Left ventricle myocardium inferior (tissue), 1 donor: Measurements from ENCODE around the gene GPX3. TPM values are rescaled to one million over a fixed set of nuclear protein-coding genes. Genes with fewer than 3 reads are reported as not detected.
A peak's percentile ranks its signal among the peaks of the same experiment; 100 is the strongest.

Experiments used
- DNase-seq: peaks from one replicate; pipeline ENCODE4 v3.0.0-alpha.2; 2020
- H3K27ac ChIP-seq: fragments of 200-600 bp; replicated peaks from 2 replicates; pipeline ENCODE4 v1.8.0; 2021
- H3K27me3 ChIP-seq: fragments of 200-600 bp; 2 replicates; pipeline ENCODE4 v1.8.0; 2021; ENCODE audit warnings: low read depth
- H3K36me3 ChIP-seq: fragments of 200-600 bp; 2 replicates; pipeline ENCODE4 v1.8.0; 2021
- H3K4me1 ChIP-seq: fragments of 200-600 bp; 2 replicates; pipeline ENCODE4 v1.8.0; 2021
- H3K4me3 ChIP-seq: fragments of 200-600 bp; 2 replicates; pipeline ENCODE4 v1.8.0; 2021; ENCODE audit warnings: mild to moderate bottlenecking, moderate library complexity
- H3K9me3 ChIP-seq: fragments of 200-600 bp; replicated peaks from 2 replicates; pipeline ENCODE4 v1.8.0; 2021
- CTCF ChIP-seq: fragments of 200-600 bp; IDR thresholded peaks from 2 replicates; pipeline ENCODE4 v1.8.0; 2021; ENCODE audit warnings: antibody characterized with exemption, mild to moderate bottlenecking, borderline replicate concordance
- intact Hi-C: fragments of 100-400 bp; cut with micrococcal nuclease; formaldehyde crosslinking; loops from one replicate; pipeline ENCODE4 v1.11.0; 2022
- total RNA-seq: library from RNA; stranded (reverse); fragmentation: NEBNext Ultra II Directional; extraction: Animal tissue kit (Norgen Biotek cat#: 25700); gene quantifications from one replicate; pipeline ENCODE4 v1.2.1, GENCODE V29; 2021
- donor health status: DM: no; HTN: yes; CAD: no; lungs with severe emphysema.

GPX3 gene
- total RNA-seq, 1 donor from 2014 or later: 744 TPM

- intact Hi-C loops: no loop called here
- Histone ChIP-seq H3K27ac (peak overlapping the region; percentile 1), H3K4me1 (peaks cover 11% of the 10 kb centered on the region), H3K4me3 (no peak overlapping the region), H3K9me3 (no peaks in the 10 kb centered on the region), H3K36me3 (no peaks in the 10 kb centered on the region), H3K27me3 (no peaks in the 10 kb centered on the region)
- TF ChIP-seq CTCF: no peak
- no peak for DNase-seq
Measured at GRCh38 chr5:150993422-150993821, 27.0 kb upstream of the GPX3 start.

DNA sequence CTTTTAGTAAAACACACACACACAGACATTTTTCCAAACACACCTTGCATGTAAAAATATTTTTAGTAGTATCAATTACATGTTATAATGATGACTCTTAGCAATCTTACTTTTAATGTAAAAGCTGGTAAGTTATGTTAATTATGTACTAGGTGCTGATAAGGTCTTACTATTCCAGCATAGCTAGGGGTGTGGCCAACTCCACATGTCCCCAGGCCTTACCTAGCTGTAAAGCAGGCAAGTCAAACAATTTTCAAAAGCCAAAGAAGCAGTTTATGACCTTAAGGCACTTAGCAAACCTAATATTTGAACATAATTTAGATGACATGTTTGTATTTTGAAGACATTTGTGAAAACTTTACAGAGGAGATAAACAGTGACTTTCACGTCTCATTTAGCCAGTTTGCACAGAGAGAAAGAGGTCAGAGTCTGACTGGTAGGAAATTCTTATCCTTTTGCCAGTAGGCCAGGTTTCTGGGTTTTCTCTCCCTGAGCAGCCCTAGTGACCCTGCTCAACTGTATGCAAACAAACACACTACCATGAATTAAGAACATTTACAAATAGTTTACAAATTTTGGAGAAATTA, 26.5 kb upstream of the GPX3 start:
- H3K27me3 ChIP-seq: no peaks in the 10 kb centered on the region
- no peaks in the 10 kb centered on the region for H3K9me3 ChIP-seq
- peak overlapping the region; percentile 1 for H3K27ac ChIP-seq
- DNase-seq: no peak
- peaks cover 11% of the 10 kb centered on the region for H3K4me1 ChIP-seq
- TF ChIP-seq CTCF: no peak
- no peaks in the 10 kb centered on the region for H3K36me3 ChIP-seq
- intact Hi-C loops: no loop called here
- H3K4me3 ChIP-seq: no peak overlapping the region

- no peaks in the 10 kb centered on the region for H3K36me3 ChIP-seq
- peak; percentile 68 for DNase-seq
- no peak for TF ChIP-seq CTCF
- no peaks in the 10 kb centered on the region for H3K27me3 ChIP-seq
- peak overlapping the region; percentile 21 for H3K27ac ChIP-seq
- H3K9me3 ChIP-seq: no peaks in the 10 kb centered on the region
- peaks cover 28% of the 10 kb centered on the region for H3K4me1 ChIP-seq
- intact Hi-C loops: loop anchor here (5.0 kb wide), 2 partner anchors 47 to 107 kb away; no protein-coding TSS in a partner anchor
- H3K4me3 ChIP-seq: no peak overlapping the region
Measured at GRCh38 chr5:150999704-151000442, 20.5 kb upstream of the GPX3 start.

- Histone ChIP-seq H3K4me3 (no peak overlapping the region), H3K36me3 (no peaks in the 10 kb centered on the region), H3K27ac (no peak overlapping the region), H3K4me1 (peaks cover 44% of the 10 kb centered on the region), H3K9me3 (no peaks in the 10 kb centered on the region), H3K27me3 (no peaks in the 10 kb centered on the region)
- intact Hi-C loops: loop anchor here (5.0 kb wide), 2 partner anchors 46 to 106 kb away; no protein-coding TSS in a partner anchor
- TF ChIP-seq CTCF: no peak
- no peak for DNase-seq
Measured at GRCh38 chr5:151001436-151001835, 19.0 kb upstream of the GPX3 start.

DNA sequence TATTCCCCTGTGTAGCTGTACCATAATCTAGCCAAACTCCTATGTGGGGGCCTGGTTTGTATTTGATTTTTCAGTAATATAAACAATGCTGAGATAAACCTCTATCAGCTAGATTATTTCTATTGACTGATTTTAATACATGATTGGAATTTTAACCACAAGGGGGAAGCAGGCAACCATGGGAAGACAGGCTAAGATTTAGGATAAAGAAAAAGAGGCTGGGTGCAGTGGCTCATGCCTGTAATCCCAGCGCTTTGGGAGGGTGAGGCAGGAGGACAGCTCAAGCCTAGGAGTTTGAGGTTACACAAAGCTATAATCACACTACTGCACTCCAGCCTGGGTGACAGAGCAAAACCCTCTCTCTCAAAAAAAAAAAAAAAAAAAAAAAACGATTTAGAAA, 18.1 kb upstream of the GPX3 start:
- Histone ChIP-seq H3K9me3 (no peaks in the 10 kb centered on the region), H3K4me1 (peaks cover 52% of the 10 kb centered on the region), H3K27me3 (no peaks in the 10 kb centered on the region), H3K27ac (no peak overlapping the region), H3K4me3 (no peak overlapping the region), H3K36me3 (no peaks in the 10 kb centered on the region)
- TF ChIP-seq CTCF: peak; percentile 74
- intact Hi-C loops: loop anchor here (5.0 kb wide), 2 partner anchors 45 to 105 kb away; no protein-coding TSS in a partner anchor
- no peak for DNase-seq
